Measurements from ENCODE around the gene TTC39B. TPM values are rescaled to one million over a fixed set of nuclear protein-coding genes. Genes with fewer than 3 reads are reported as not detected.

The TTC39B gene
- total RNA-seq, 6 donors from 2014 or later = 16.7 to 35.7 (median 29.9) TPM

GRCh38 chr9:15178631-15179030 is 128.4 kb downstream of the TTC39B start:
- WGBS, 2 donors = 92 to 97% methylated on average over 3 of the region's 3 CpGs
- Histone ChIP-seq H3K36me3 (peaks cover 0 to 46% (median 0%) of the 10 kb centered on the region in 4 donors), H3K9me3 (no peaks in the 10 kb centered on the region)

GRCh38 chr9:15176836-15177235 is 130.2 kb downstream of the TTC39B start:
- H3K4me3 ChIP-seq = no peak overlapping the region
- H3K27me3 ChIP-seq = no peaks in the 10 kb centered on the region
- TF ChIP-seq EP300 (IDR thresholded peaks at IDR 0.05) (no peak), POLR2A (IDR thresholded peaks at IDR 0.05) (no peak), POLR2AphosphoS5 (IDR thresholded peaks at IDR 0.05) (no peak), CTCF (IDR thresholded peaks at IDR 0.05) (no peak)
- peaks cover 0 to 46% (median 0%) of the 10 kb centered on the region in 4 donors for H3K36me3 ChIP-seq
- no peak overlapping the region for H3K27ac ChIP-seq
- H3K9me3 ChIP-seq = no peaks in the 10 kb centered on the region
- no peak for DNase-seq
- no peaks in the 10 kb centered on the region for H3K4me1 ChIP-seq
- WGBS, 2 donors = 92 to 95% methylated on average over 1 of the region's 1 CpG
- no peak for ATAC-seq (ENCODE audit: low FRiP score in 2 of 2)

More at GRCh38 chr9:15178631-15179030, 128.4 kb downstream of the TTC39B start:
- Histone ChIP-seq H3K27me3 (no peaks in the 10 kb centered on the region), H3K4me1 (no peaks in the 10 kb centered on the region), H3K4me3 (no peak overlapping the region), H3K27ac (no peak overlapping the region)
- DNase-seq = no peak
- TF ChIP-seq EP300 (IDR thresholded peaks at IDR 0.05) (no peak), CTCF (IDR thresholded peaks at IDR 0.05) (no peak), POLR2A (IDR thresholded peaks at IDR 0.05) (no peak), POLR2AphosphoS5 (IDR thresholded peaks at IDR 0.05) (no peak)
- no peak for ATAC-seq (ENCODE audit: low FRiP score in 2 of 2)

- no peak for ATAC-seq (ENCODE audit: low FRiP score in 2 of 2)
- TF ChIP-seq EP300 (IDR thresholded peaks at IDR 0.05) (no peak), CTCF (IDR thresholded peaks at IDR 0.05) (no peak), POLR2A (IDR thresholded peaks at IDR 0.05) (no peak), POLR2AphosphoS5 (IDR thresholded peaks at IDR 0.05) (no peak)
These were observed 143.1 kb downstream of the TTC39B start for GRCh38 chr9:15163931-15164330.

GRCh38 chr9:15161753-15162152 is 145.3 kb downstream of the TTC39B start:
- no peaks in the 10 kb centered on the region for H3K4me1 ChIP-seq
- H3K27ac ChIP-seq = no peak overlapping the region
- DNase-seq = no peak
- no peak for TF ChIP-seq EP300 (IDR thresholded peaks at IDR 0.05)
- no peak for TF ChIP-seq CTCF (IDR thresholded peaks at IDR 0.05)
- TF ChIP-seq POLR2AphosphoS5 (IDR thresholded peaks at IDR 0.05) = no peak
- no peaks in the 10 kb centered on the region for H3K9me3 ChIP-seq
- H3K36me3 ChIP-seq = no peaks in the 10 kb centered on the region
- no peak overlapping the region for H3K4me3 ChIP-seq
- H3K27me3 ChIP-seq = no peaks in the 10 kb centered on the region
- WGBS, 2 donors = 86 to 94% methylated on average over 5 of the region's 5 CpGs
- ATAC-seq (ENCODE audit: low FRiP score in 2 of 2) = no peak

More at GRCh38 chr9:15163931-15164330, 143.1 kb downstream of the TTC39B start:
- Histone ChIP-seq H3K9me3 (no peaks in the 10 kb centered on the region), H3K4me1 (no peaks in the 10 kb centered on the region), H3K36me3 (no peaks in the 10 kb centered on the region), H3K4me3 (no peak overlapping the region), H3K27ac (no peak overlapping the region), H3K27me3 (no peaks in the 10 kb centered on the region)
- no peak for DNase-seq

GRCh38 chr9:15160673-15161072 is 146.3 kb downstream of the TTC39B start:
- Histone ChIP-seq H3K4me3 (no peak overlapping the region), H3K27ac (no peak overlapping the region), H3K36me3 (no peaks in the 10 kb centered on the region), H3K4me1 (peaks cover 0 to 6% (median 0%) of the 10 kb centered on the region in 4 donors), H3K27me3 (no peaks in the 10 kb centered on the region), H3K9me3 (no peaks in the 10 kb centered on the region)
- DNase-seq = no peak
- TF ChIP-seq CTCF (IDR thresholded peaks at IDR 0.05) = no peak
- TF ChIP-seq EP300 (IDR thresholded peaks at IDR 0.05) = no peak
- TF ChIP-seq POLR2A (IDR thresholded peaks at IDR 0.05) = no peak
- TF ChIP-seq POLR2AphosphoS5 (IDR thresholded peaks at IDR 0.05) = no peak
- WGBS, 2 donors = 62 to 67% methylated on average over 1 of the region's 1 CpG
- no peak for ATAC-seq (ENCODE audit: low FRiP score in 2 of 2)
